SK-N-SH (cell line): ENCODE measurements around the gene PDE6A. TPM values are rescaled to one million over a fixed set of nuclear protein-coding genes. Genes with fewer than 3 reads are reported as not detected.

Source experiments
- CTCF ChIA-PET: fragments of 300-600, 350-600 bp; formaldehyde crosslinking; extraction: SDS; loops from one replicate; lab custom pipeline; 2021; lab: Yijun Ruan, JAX
- POLR2A ChIA-PET: fragments of 350-600 bp; sonication (Branson Sonifier 250); formaldehyde crosslinking; extraction: SDS; loops from one replicate; lab custom pipeline; 2020; ENCODE audit warnings: antibody characterized with exemption, inconsistent platforms; lab: Yijun Ruan, JAX
- DNase-seq: peaks from one replicate; pipeline ENCODE4 v3.0.0; 2012
- H2AFZ ChIP-seq: fragments of 200-600 bp; sonication (generic); 2 replicates; pipeline ENCODE4 v1.8.1; 2016; ENCODE audit warnings: antibody characterized with exemption, mild to moderate bottlenecking, low read depth
- H3F3A ChIP-seq: fragments of 200-600 bp; sonication (generic); replicated peaks from 2 replicates; pipeline ENCODE3; 2016; ENCODE audit warnings: antibody characterized with exemption, mild to moderate bottlenecking; ENCODE audit not compliant: insufficient read depth
- H3K27ac ChIP-seq, 2 experiments: fragments of 200-500 bp in 1 of 2; fragments of 200-600 bp in 1 of 2; sonication (Bioruptor generic) in 1 of 2; sonication (generic), shearing (Covaris generic) in 1 of 2; 2 replicates each; pipeline versions ENCODE4 v1.5.1 to v1.6.1; 2014 to 2016; ENCODE audit warnings: low read depth in 2 of 2, inconsistent platforms in 1 of 2, low read length in 1 of 2, mild to moderate bottlenecking in 1 of 2, mixed read lengths in 1 of 2
- H3K27me3 ChIP-seq: fragments of 200-600 bp; sonication (generic), shearing (Covaris generic); 2 replicates; pipeline ENCODE4 v1.6.1; 2016; ENCODE audit warnings: mixed run types; ENCODE audit not compliant: insufficient read depth
- H3K36me3 ChIP-seq, 2 experiments: fragments of 200-500 bp in 1 of 2; fragments of 200-600 bp in 1 of 2; sonication (Bioruptor generic) in 1 of 2; sonication (generic) in 1 of 2; replicated peaks in 1 of 2; 2 replicates each; pipeline versions ENCODE3 to v1.5.1; 2014 to 2016; ENCODE audit warnings: low read length in 1 of 2, mild to moderate bottlenecking in 1 of 2; ENCODE audit not compliant: insufficient read depth in 2 of 2, control insufficient read depth in 1 of 2
- H3K4me1 ChIP-seq, 2 experiments: fragments of 200-500 bp in 1 of 2; fragments of 200-600 bp in 1 of 2; sonication (Bioruptor generic) in 1 of 2; sonication (generic), shearing (Covaris generic) in 1 of 2; 2 replicates each; pipeline versions ENCODE4 v1.5.1 to v1.6.1; 2014 to 2016; ENCODE audit warnings: low read depth in 1 of 2, low read length in 1 of 2, mixed run types in 1 of 2; ENCODE audit not compliant: insufficient read depth in 2 of 2, control insufficient read depth in 1 of 2
- H3K4me2 ChIP-seq: fragments of 200-600 bp; sonication (generic), shearing (Covaris generic); 2 replicates; pipeline ENCODE4 v1.6.1; 2017; ENCODE audit warnings: mixed run types
- H3K4me3 ChIP-seq, 2 experiments: fragments of 200-500 bp in 1 of 2; fragments of 200-600 bp in 1 of 2; sonication (Bioruptor generic) in 1 of 2; sonication (generic), shearing (Covaris generic) in 1 of 2; 2 replicates each; pipeline versions ENCODE4 v1.5.1 to v1.8.1; 2014 to 2016; ENCODE audit warnings: low read depth in 2 of 2, inconsistent platforms in 1 of 2, low read length in 1 of 2, mild to moderate bottlenecking in 1 of 2, mixed read lengths in 1 of 2, moderate library complexity in 1 of 2
- H3K79me2 ChIP-seq: fragments of 200-600 bp; sonication (generic); 2 replicates; pipeline ENCODE4 v1.8.1; 2017; ENCODE audit warnings: mild to moderate bottlenecking; ENCODE audit not compliant: insufficient read depth
- H3K9ac ChIP-seq: fragments of 200-600 bp; sonication (generic); 2 replicates; pipeline ENCODE4 v1.6.1; 2017; ENCODE audit warnings: mixed run types
- H3K9me2 ChIP-seq: fragments of 200-600 bp; sonication (generic); 2 replicates; pipeline ENCODE4 v1.6.1; 2017; ENCODE audit warnings: mixed run types
- H3K9me3 ChIP-seq: fragments of 200-600 bp; sonication (generic); 2 replicates; pipeline ENCODE4 v1.6.1; 2017; ENCODE audit warnings: mixed run types, mild to moderate bottlenecking, moderate library complexity
- H4K20me1 ChIP-seq: fragments of 200-600 bp; sonication (generic); 2 replicates; pipeline ENCODE4 v1.6.1; 2017; ENCODE audit warnings: mild to moderate bottlenecking, mixed run types; ENCODE audit not compliant: insufficient read depth
- CTCF ChIP-seq: fragments of 200-600 bp; sonication (generic); IDR thresholded peaks from 2 replicates; pipeline ENCODE4 v1.6.1; 2017; ENCODE audit warnings: antibody characterized with exemption, mild to moderate bottlenecking, moderate library complexity
- GABPA ChIP-seq: IDR thresholded peaks from 2 replicates; pipeline ENCODE4 v1.4.0; 2012; ENCODE audit warnings: low read depth, mild to moderate bottlenecking
- GATA2 ChIP-seq: sonication (generic); formaldehyde crosslinking; IDR thresholded peaks from 2 replicates; pipeline ENCODE4 v1.5.0; 2020; ENCODE audit warnings: mild to moderate bottlenecking, missing genetic modification reagents
- IRF3 ChIP-seq: fragments of 150-350 bp; IDR thresholded peaks from 2 replicates; pipeline ENCODE4 v1.6.1; 2016; ENCODE audit warnings: mild to moderate bottlenecking, low read depth, low read length
- MEF2A ChIP-seq: IDR thresholded peaks from 2 replicates; pipeline ENCODE4 v1.4.0; 2012; ENCODE audit warnings: low read depth, borderline replicate concordance
- MXI1 ChIP-seq: IDR thresholded peaks from 2 replicates; pipeline ENCODE4 v1.6.1; 2012; ENCODE audit warnings: mild to moderate bottlenecking, low read depth, low read length, improper control_type of control experiment
- NFIC ChIP-seq: IDR thresholded peaks from 2 replicates; pipeline ENCODE4 v1.4.0; 2012; ENCODE audit warnings: borderline replicate concordance
- PBX3 ChIP-seq: IDR thresholded peaks from 2 replicates; pipeline ENCODE4; 2012
- POLR2AphosphoS5 ChIP-seq: IDR thresholded peaks from 2 replicates; pipeline ENCODE4 v1.6.1; 2012; ENCODE audit warnings: low read depth, low read length
- RAD21 ChIP-seq: IDR thresholded peaks from 2 replicates; pipeline ENCODE4 v1.6.1; 2012; ENCODE audit warnings: mild to moderate bottlenecking, low read length
- RCOR1 ChIP-seq: fragments of 150-350 bp; IDR thresholded peaks from 2 replicates; pipeline ENCODE4 v1.6.1; 2017; ENCODE audit warnings: antibody characterized with exemption, low read length
- REST ChIP-seq: IDR thresholded peaks from 2 replicates; pipeline ENCODE4 v1.6.1; 2012; ENCODE audit warnings: mild to moderate bottlenecking, low read depth, low read length, moderate library complexity
- SIN3A ChIP-seq: IDR thresholded peaks from 2 replicates; pipeline ENCODE4 v1.6.1; 2012; ENCODE audit warnings: low read depth, mild to moderate bottlenecking, low read length, moderate library complexity, borderline replicate concordance
- SMC3 ChIP-seq: IDR thresholded peaks from 2 replicates; pipeline ENCODE4 v1.6.1; 2012; ENCODE audit warnings: low read depth, low read length, improper control_type of control experiment
- TAF1 ChIP-seq: IDR thresholded peaks from 2 replicates; pipeline ENCODE4 v1.6.1; 2012; ENCODE audit warnings: low read depth, mild to moderate bottlenecking, low read length, moderate library complexity, borderline replicate concordance
- TCF12 ChIP-seq: IDR thresholded peaks from 2 replicates; pipeline ENCODE4 v1.4.0; 2012
- WGBS: methylation state at CpG from one replicate; pipeline ENCODE4 v1.1.6; 2017; ENCODE audit warnings: low lambda C conversion rate; 5-methylcytosine and 5-hydroxymethylcytosine counted together
- polyA plus RNA-seq, 3 experiments: library from polyadenylated mRNA; depleted of rRNA; stranded (reverse); fragments of >200 nt; gene quantifications; 2 replicates each; pipeline ENCODE4 v1.2.3, GENCODE V29; 2012
- TF ChIP-seq, protein P1 (sequence below): IDR thresholded peaks from 2 replicates; pipeline ENCODE4 v1.4.0; 2012; ENCODE audit warnings: low read depth, borderline replicate concordance
- TF ChIP-seq, protein P2 (sequence below): fragments of 150-350 bp; IDR thresholded peaks from 2 replicates; pipeline ENCODE4 v1.6.1; 2017; ENCODE audit warnings: antibody characterized with exemption, low read length, low read depth, borderline replicate concordance

PDE6A gene
- polyA plus RNA-seq, 1 of the 3 experiments (the other 2 are of a cell fraction), result 0.05 TPM

DNA sequence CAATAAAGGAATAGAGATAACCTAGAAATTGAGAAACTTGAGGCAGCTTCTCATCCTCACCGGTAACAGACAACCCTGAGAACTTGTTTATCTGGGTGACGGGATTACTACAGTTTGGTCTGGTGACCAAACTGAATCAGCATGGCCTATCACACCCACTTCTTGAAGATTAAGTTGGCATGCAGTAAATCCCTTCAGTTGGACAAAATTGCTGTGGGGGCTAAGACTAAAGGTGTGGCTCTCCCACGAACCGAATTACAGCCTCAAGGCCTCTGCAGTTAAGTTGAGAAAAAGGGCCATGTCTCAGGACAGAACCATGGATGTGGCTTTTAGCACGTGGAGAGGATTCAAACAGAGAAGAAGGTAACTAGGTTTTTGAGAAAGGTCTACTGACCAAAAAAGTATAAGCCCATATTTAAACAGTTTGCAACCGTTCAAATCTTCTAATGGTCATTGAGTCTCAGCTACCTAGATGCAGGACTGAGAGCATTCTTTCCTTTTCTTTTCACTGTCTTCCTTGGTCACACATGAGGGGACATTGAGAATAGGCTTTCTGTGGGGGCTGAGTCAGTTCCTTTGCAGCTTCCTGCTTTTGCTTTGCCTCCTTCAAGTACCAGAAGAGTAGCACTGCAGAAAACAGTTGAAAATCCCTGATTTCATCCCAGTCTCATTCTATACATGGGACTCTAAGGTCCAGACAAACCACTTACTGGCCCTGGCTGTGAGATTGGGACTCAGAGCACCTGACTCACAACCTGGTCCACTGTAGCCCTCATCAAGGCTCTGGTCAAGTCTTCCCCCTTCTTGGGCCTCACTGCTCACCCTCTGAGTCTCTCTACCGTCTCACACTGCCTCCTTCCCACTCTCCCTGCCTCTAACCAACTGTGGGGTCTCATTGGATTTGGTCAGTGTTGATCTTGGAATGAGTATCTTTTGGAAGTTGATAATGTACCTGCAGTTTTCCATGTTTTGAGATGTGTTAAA is 30.9 kb downstream of the PDE6A start (continued):
- TF ChIP-seq TAF1 (no peak), SMC3 (no peak), CTCF (no peak), MXI1 (no peak), POLR2AphosphoS5 (no peak), GATA2 (no peak)

GRCh38 chr5:149912226-149912871 is 32.2 kb downstream of the PDE6A start:
- peaks cover 6% of the 10 kb centered on the region for H3F3A ChIP-seq
- ChIA-PET CTCF (interaction anchor here (0.7 to 2.9 kb wide), 3 partner anchors 60 to 190 kb away, joined by 3 to 13 read pairs (median 4); no protein-coding TSS in a partner anchor), POLR2A (interaction anchor here (0.6 kb wide), 1 partner anchor 9 kb away, joined by 3 read pairs; no protein-coding TSS in a partner anchor)
- H3K4me3 ChIP-seq, result no peak overlapping the region
- no peak for DNase-seq
- no peaks in the 10 kb centered on the region for H3K9me3 ChIP-seq
- no peak overlapping the region for H3K4me2 ChIP-seq
- H3K36me3 ChIP-seq, result no peaks in the 10 kb centered on the region
- H3K9ac ChIP-seq, result no peak overlapping the region
- 89% methylated on average over 3 of the region's 3 CpGs for WGBS
- H2AFZ ChIP-seq, result no peak overlapping the region
- no peak overlapping the region for H3K27ac ChIP-seq
- H3K27me3 ChIP-seq, result no peaks in the 10 kb centered on the region
- no peaks in the 10 kb centered on the region for H3K79me2 ChIP-seq
- no peaks in the 10 kb centered on the region for H4K20me1 ChIP-seq
- H3K4me1 ChIP-seq, result peaks cover 0 to 22% of the 10 kb centered on the region in 2 experiments; a peak in 1 of 4 replicates
- no peaks in the 10 kb centered on the region for H3K9me2 ChIP-seq
- TF ChIP-seq SMC3, result no peak
- no peak for TF ChIP-seq PBX3
- no peak for TF ChIP-seq RCOR1
- no peak for TF ChIP-seq POLR2AphosphoS5
- TF ChIP-seq NFIC, result no peak
- no peak for TF ChIP-seq GATA2
- TF ChIP-seq, protein P1, sequence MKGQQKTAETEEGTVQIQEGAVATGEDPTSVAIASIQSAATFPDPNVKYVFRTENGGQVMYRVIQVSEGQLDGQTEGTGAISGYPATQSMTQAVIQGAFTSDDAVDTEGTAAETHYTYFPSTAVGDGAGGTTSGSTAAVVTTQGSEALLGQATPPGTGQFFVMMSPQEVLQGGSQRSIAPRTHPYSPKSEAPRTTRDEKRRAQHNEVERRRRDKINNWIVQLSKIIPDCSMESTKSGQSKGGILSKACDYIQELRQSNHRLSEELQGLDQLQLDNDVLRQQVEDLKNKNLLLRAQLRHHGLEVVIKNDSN, result no peak
- no peak for TF ChIP-seq MEF2A
- TF ChIP-seq, protein P2, sequence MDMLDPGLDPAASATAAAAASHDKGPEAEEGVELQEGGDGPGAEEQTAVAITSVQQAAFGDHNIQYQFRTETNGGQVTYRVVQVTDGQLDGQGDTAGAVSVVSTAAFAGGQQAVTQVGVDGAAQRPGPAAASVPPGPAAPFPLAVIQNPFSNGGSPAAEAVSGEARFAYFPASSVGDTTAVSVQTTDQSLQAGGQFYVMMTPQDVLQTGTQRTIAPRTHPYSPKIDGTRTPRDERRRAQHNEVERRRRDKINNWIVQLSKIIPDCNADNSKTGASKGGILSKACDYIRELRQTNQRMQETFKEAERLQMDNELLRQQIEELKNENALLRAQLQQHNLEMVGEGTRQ, result no peak
- no peak for TF ChIP-seq GABPA
- no peak for TF ChIP-seq RAD21
- no peak for TF ChIP-seq TCF12
- no peak for TF ChIP-seq REST
- TF ChIP-seq IRF3, result no peak
- no peak for TF ChIP-seq SIN3A
